ENCODE measurements around the gene CGRRF1. TPM values are rescaled to one million over a fixed set of nuclear protein-coding genes. Genes with fewer than 3 reads are reported as not detected.

CGRRF1 gene
- total RNA-seq, 1 experiment from 2014 or later = 14.1 TPM

DNA sequence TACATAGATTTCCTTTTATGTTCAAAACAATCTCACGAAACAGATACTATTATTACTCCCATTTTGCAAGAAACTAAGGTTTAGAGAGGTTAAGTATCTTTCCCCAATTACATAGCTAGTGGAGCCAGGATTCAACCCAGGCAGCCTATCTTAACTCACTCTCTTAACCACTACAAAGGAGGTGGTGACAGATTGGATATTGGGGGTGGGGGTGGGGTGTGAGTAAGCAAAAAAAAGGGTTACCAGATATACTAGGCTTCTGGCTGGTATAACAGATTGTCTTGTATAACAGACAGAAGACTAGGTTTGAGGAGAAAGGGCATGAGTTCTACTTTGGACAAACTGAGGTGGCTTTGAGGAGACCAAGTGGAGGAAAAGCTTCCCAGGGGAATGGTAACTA, 23.0 kb upstream of the CGRRF1 start:
- no peaks in the 10 kb centered on the region for H3K9me3 ChIP-seq (ENCODE audit: control insufficient read depth, insufficient read depth, low read depth, low read length)
- peaks cover 11% of the 10 kb centered on the region for H3K4me1 ChIP-seq (ENCODE audit: control insufficient read depth, insufficient read depth, low read length)
- ChIA-PET POLR2A (no interaction called here), CTCF (no interaction called here)
- no peak overlapping the region for H3K4me3 ChIP-seq (ENCODE audit: low read depth in 2 of 2, low read length in 2 of 2)
- no TSS peak for BruUV-seq (replicated peaks)
- H3K36me3 ChIP-seq (ENCODE audit: control insufficient read depth, insufficient read depth, low read length) = peaks cover 7% of the 10 kb centered on the region
- no peak for DNase-seq (ENCODE audit: low read depth, low spot score)
- in situ Hi-C loops (cut with HindIII; ENCODE audit: low pct_unique_long_range_greater_than_20kb, low sequenced_read_pairs) = no loop called here
- no peak for ATAC-seq
- no peak for TF ChIP-seq POLR2AphosphoS5 (IDR thresholded peaks at IDR 0.05; ENCODE audit: low read depth, low read length)
- TF ChIP-seq SIN3A (IDR thresholded peaks at IDR 0.05; ENCODE audit: borderline replicate concordance, insufficient read depth, low read depth, low read length) = no peak
- no peak for TF ChIP-seq CTCF (IDR thresholded peaks at IDR 0.05)
- no peak for TF ChIP-seq TCF7L2 (IDR thresholded peaks at IDR 0.05; ENCODE audit: low read depth, low read length)
- TF ChIP-seq, protein P1, sequence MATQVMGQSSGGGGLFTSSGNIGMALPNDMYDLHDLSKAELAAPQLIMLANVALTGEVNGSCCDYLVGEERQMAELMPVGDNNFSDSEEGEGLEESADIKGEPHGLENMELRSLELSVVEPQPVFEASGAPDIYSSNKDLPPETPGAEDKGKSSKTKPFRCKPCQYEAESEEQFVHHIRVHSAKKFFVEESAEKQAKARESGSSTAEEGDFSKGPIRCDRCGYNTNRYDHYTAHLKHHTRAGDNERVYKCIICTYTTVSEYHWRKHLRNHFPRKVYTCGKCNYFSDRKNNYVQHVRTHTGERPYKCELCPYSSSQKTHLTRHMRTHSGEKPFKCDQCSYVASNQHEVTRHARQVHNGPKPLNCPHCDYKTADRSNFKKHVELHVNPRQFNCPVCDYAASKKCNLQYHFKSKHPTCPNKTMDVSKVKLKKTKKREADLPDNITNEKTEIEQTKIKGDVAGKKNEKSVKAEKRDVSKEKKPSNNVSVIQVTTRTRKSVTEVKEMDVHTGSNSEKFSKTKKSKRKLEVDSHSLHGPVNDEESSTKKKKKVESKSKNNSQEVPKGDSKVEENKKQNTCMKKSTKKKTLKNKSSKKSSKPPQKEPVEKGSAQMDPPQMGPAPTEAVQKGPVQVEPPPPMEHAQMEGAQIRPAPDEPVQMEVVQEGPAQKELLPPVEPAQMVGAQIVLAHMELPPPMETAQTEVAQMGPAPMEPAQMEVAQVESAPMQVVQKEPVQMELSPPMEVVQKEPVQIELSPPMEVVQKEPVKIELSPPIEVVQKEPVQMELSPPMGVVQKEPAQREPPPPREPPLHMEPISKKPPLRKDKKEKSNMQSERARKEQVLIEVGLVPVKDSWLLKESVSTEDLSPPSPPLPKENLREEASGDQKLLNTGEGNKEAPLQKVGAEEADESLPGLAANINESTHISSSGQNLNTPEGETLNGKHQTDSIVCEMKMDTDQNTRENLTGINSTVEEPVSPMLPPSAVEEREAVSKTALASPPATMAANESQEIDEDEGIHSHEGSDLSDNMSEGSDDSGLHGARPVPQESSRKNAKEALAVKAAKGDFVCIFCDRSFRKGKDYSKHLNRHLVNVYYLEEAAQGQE (IDR thresholded peaks at IDR 0.05; ENCODE audit: insufficient read depth in 1 of 2, low read depth in 2 of 2, low read length in 1 of 2) = no peak
- H3K27ac ChIP-seq (ENCODE audit: low read length) = peak overlapping the region; percentile 40; the same call in 1 of the 2 replicates
- intact Hi-C loops (cut with micrococcal nuclease; ENCODE audit: unreplicated experiment) = no loop called here
- no peaks in the 10 kb centered on the region for H3K27me3 ChIP-seq (ENCODE audit: control insufficient read depth, insufficient read depth, low read length)

DNA sequence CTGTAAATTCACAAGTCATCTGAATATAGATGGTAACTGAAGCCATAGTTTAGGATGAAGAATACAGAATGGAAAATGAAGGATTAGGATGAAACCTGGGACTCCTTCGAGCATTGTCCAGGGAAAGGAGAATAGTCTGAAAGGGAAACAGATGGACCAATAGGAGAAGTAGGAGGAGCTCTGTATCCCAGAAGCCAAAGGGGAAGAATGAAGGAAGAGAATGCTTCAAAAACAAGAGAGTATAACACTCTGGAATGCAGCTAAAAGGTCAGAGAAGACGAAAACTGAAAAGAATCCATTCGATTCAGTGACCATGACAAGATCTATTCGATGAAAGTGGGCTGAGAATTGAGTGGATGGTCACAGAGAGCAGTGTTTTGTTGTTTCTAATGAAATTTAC, 21.9 kb upstream of the CGRRF1 start:
- in situ Hi-C loops (cut with HindIII; ENCODE audit: low pct_unique_long_range_greater_than_20kb, low sequenced_read_pairs) = no loop called here
- TSS peak; percentile 63 for BruUV-seq (replicated peaks)
- ATAC-seq = 0 out of 2 replicates have a peak, but pooled peaks have one; percentile 43

More for the DNA sequence above, 21.9 kb upstream of the CGRRF1 start:
- Histone ChIP-seq H3K36me3 (ENCODE audit: control insufficient read depth, insufficient read depth, low read length) (peaks cover 4% of the 10 kb centered on the region; the same call in 1 of the 2 replicates), H3K9me3 (ENCODE audit: control insufficient read depth, insufficient read depth, low read depth, low read length) (no peaks in the 10 kb centered on the region), H3K4me1 (ENCODE audit: control insufficient read depth, insufficient read depth, low read length) (peaks cover 11% of the 10 kb centered on the region), H3K27me3 (ENCODE audit: control insufficient read depth, insufficient read depth, low read length) (no peaks in the 10 kb centered on the region), H3K4me3 (ENCODE audit: low read depth in 2 of 2, low read length in 2 of 2) (peak overlapping the region; percentile 81 to 94), H3K27ac (ENCODE audit: low read length) (peak overlapping the region; percentile 95)
- ChIA-PET POLR2A (interaction anchor here (0.6 kb wide), 1 partner anchor 57 kb away, joined by 3 read pairs; no protein-coding TSS in a partner anchor), CTCF (no interaction called here)
- TF ChIP-seq SIN3A (IDR thresholded peaks at IDR 0.05; ENCODE audit: borderline replicate concordance, insufficient read depth, low read depth, low read length) = no peak
- TF ChIP-seq POLR2AphosphoS5 (IDR thresholded peaks at IDR 0.05; ENCODE audit: low read depth, low read length) = no peak
- TF ChIP-seq, protein P1 (IDR thresholded peaks at IDR 0.05; ENCODE audit: insufficient read depth in 1 of 2, low read depth in 2 of 2, low read length in 1 of 2) = no peak
- no peak for TF ChIP-seq CTCF (IDR thresholded peaks at IDR 0.05)
- TF ChIP-seq TCF7L2 (IDR thresholded peaks at IDR 0.05; ENCODE audit: low read depth, low read length) = no peak
- intact Hi-C loops (cut with micrococcal nuclease; ENCODE audit: unreplicated experiment) = no loop called here
- DNase-seq (ENCODE audit: low read depth, low spot score) = no peak

Data from Panc1 (cell line).